UCSD-AML1 (cell line): ENCODE results near the gene ADORA3.

Experiments used
- DNase-seq: peaks from one replicate; lab custom pipeline; 2025; ENCODE audit not compliant: unreplicated experiment; lab: John Stamatoyannopoulos, UW

ADORA3 gene

GRCh38 chr1:111509997-111510375, 6.6 kb upstream of the ADORA3 start:
- no peak for DNase-seq

DNA sequence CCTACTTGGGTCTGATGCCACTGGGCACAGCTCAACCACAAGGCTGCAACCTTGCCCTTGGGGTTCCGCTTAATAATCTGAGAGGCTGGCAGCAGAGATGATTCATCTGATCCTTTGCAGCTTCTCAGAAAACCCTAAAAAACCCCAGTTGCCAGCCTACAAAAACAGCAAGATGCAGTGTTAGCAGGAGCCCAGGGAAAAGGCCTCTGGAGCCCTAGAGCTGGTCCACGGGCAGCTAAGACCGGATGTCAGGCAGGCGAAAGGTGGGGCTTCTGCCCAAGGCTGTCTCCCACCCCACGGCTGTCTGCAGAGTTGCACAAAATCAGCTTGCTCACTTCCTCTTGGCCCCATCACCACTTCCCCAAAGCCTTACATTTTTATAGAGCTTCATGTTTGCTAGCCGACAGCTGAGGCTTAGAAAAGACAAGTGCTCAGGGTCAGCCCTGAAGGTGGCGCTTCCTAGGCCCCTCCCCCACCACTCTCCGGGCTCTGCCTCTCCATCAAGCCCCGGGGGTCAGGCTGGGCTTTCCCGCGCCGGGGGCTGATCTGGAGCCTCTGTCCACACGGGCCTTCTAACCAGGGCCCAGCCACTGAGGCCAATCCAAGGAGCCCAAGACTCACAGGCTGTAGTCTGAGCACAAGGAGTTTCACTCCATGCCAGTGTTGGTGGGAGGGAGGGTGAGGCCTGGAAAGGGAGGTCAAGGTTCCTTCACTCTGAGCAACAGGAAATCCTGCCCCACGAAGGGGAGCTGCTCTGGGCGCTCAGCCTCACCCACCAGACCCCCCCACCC, 4.2 kb upstream of the ADORA3 start:
- peak; percentile 88 for DNase-seq

- no peak for DNase-seq
Measured at GRCh38 chr1:111506561-111506960, 3.1 kb upstream of the ADORA3 start.

DNA sequence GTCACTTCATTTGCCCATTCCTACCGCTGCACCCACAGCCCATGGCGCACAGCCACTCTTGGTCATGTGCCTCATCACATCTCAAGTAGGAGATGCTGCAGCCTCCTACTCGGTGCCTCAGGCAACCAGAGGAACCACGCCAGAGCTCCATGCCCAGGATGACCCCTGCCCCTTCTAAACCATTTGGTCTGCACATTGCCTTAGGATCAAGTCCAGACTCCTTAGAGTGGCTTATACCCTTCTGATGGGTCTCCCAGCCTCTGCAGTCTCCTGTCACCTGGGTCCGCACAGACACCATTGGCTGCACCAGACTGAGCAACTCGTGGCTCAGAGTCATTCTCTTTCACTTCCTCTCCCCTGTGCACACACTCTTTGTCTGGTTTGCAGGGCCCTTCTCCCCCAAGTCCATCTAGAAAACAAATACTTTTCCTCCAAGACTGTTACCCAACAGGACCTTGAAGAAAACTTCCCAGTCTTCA, 2.2 kb upstream of the ADORA3 start:
- no peak for DNase-seq

GRCh38 chr1:111504097-111504496, 664 bp upstream of the ADORA3 start:
- DNase-seq = no peak

GRCh38 chr1:111501645-111502044, 1.8 kb downstream of the ADORA3 start:
- DNase-seq = no peak

DNA sequence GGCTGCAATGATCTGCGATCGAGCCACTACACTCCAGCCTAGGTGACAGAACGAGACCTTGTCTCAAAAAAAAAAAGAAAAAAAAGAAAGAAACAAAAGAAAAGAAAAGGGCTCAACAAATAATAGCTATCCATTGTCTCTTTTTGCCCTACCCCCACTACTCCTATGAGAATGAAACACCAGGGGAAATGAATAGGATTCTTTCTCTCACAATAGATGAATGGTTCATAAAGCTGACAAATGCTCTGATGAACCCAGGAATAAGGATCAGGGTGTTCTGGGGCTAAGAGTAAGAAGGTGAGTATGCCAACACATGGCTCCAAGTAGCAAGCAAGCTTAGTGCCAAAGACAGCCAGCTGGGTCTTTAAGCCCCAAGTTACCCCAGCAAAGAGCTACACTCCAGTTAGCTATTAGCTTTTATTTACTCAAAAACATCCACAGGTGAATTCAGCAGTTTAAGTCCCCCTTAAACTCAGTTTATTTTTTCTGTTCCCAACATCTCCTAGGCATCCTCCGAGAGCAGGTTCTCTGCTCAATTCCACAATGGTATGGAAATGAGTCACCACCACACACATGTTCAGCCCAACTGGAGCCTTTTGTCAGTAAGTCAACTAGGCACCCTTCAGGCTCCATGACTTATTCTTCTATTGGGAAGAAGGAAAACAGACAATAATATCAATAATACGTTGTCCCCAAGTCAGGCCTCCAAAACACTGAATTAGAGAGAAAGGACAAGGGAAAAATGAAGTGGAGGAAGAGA, 4.2 kb downstream of the ADORA3 start:
- DNase-seq = no peak

DNA sequence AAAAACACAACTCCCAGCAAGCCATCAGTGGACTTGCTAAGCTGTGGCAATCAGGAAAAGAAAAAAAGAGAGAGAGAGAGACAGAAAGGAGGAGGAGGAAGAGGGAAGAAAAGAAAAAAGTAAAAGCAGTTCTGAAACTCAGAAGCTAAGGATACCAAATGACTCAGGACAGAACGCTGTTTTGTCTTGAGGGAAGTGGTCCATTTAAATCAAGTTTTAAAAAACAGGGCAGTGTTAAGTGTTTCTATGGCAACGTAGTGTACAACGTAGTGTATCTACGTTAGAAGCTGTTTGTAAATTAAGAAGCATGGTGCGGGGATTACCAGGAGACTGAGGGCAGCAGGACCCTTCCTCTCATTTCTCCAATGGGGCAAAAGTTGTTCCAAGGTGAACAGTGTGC, 5.8 kb downstream of the ADORA3 start:
- no peak for DNase-seq

DNA sequence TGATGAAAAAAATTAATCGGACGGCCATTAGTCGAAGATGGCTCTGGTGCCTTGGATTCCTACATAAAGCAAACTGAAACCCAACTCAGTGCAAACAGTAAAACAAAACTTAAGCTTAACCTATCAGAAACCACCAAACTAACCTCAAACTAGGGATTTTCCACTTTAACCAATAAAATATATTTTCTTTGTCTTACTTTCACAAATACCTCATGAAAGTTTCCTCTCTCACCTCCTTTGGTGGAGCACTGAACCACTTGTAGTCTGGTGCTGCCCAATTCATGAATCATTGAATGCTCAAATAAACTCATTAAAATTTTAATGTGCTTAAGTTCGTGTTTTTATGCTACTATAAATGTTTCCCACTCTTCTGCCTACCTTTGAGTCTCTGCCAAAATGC, 7.0 kb downstream of the ADORA3 start:
- no peak for DNase-seq

DNA sequence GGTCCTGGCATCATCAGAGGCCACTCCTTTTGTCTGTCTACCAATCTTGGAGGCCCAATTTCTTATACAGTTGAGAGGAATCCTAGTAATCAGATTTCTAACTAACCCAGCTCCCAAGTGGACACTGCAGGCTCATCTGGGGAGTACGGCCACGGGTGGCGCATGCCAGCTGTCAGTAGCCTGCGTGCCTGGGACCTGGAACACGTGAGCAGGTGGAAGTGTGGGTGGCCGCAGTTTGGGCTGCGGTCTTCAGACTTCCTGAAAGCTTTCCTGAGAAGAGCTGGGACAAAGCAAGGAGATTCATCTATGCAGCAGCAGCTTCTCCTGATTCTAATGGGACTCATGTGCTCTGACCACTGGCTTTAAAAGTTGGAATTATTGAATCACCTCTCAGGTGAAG, 12.4 kb downstream of the ADORA3 start:
- peak; percentile 48 for DNase-seq

GRCh38 chr1:111490220-111490619, 13.2 kb downstream of the ADORA3 start:
- no peak for DNase-seq

DNA sequence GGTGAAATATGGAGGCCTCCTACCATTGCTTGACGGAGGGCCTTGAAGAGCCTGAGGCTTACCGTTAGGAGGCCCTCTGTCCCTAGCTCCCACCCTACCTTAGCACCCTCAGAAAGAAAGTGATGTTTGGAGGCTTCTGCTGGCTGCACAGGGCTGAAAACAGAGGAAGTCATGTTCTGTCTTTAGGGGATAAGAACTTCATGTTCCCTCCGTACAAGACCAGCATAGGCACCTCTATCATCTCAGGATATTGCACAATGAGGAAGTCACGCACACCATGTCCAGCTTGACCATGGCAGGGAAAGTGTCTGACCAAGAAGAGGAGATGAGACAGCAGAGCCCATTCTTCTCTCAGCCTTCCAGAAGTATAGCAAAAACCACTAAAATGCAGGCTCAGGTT, 13.8 kb downstream of the ADORA3 start:
- no peak for DNase-seq

DNA sequence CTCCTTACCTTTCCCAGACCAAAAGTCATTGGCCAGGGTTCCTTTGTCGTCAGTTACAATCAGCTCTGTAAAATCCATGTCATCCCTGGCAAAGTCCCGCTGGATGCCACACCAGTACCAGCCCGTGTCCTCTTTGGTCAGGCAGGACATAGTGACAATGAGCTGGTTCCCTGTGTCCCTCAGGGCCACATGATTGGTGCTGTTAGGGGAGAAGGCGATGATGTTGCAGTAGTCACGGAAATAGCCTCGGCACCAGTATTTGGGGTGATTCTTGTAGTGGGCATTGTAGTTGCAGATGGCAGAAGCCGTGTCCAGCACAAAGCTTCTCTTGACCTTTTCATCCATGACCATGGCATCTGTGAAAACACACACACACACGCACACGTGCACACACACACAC, 14.8 kb downstream of the ADORA3 start:
- DNase-seq = no peak

- DNase-seq = no peak
Measured at GRCh38 chr1:111487133-111487532, 16.3 kb downstream of the ADORA3 start.

DNA sequence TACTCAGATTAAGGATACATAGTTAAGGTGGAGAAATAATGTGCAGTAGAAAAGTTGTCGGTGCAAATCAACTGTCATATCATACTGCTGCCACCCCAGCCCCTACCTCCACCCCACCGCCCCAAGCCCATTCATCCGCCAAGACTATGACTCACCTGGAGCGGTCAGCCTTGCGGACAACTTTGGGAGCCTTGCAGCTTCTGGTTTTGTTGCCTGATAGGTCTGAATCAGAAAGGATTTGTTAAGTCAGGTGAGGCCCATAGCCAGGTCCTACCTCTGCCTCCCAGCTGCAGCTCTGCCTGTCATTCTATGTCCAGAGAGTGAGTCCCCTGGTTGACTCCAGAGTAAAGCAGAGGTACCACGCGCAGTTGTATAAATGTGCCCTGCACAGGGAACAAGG, 17.0 kb downstream of the ADORA3 start:
- no peak for DNase-seq

GRCh38 chr1:111484391-111485026, 18.9 kb downstream of the ADORA3 start:
- no peak for DNase-seq

GRCh38 chr1:111483876-111484275, 19.6 kb downstream of the ADORA3 start:
- DNase-seq = no peak

DNA sequence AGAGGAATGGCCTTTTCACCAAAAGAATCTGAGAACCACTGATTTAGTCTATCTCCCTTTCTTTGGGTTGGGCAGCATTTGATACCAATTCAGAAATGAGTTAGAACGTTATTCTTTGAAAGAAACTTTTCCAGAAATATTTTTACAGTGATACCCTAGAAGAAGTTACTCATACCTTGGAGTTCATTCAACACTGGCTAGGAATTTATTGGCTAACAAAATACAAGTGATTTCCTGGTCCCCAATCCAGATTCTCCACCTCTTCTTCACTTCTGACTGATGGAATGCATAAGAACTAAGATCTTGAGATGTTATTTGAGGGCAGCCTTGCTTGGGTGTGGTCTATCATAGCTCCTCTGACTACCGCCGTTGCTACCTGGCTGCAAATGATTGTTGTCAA, 20.3 kb downstream of the ADORA3 start:
- DNase-seq = no peak

- peak; percentile 83 for DNase-seq
Measured at GRCh38 chr1:111481387-111482221, 21.8 kb downstream of the ADORA3 start.

DNA sequence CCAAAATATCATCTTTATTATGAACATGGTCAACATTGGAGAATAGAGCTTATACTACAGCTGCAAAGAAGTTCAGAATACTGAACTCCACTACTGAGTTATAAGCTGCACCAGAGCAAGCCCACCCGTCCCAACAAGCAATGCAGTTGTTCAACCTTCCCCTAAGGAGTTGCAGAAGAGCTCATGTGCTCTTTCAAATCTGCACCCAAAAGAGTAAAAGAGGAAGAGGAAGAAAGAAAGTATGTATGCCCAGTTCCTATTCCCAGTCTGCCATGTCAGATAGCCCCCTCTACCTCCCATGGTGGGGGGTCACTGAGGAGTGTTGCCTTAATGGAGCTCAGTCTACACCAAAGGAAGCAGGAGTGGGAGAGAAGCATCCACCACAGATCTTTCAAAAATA, 22.8 kb downstream of the ADORA3 start:
- no peak for DNase-seq

- DNase-seq = peak; percentile 29
Measured at GRCh38 chr1:111476761-111477309, 26.6 kb downstream of the ADORA3 start.
